ENCODE measurements around the gene NF1.

The NF1 gene

DNA sequence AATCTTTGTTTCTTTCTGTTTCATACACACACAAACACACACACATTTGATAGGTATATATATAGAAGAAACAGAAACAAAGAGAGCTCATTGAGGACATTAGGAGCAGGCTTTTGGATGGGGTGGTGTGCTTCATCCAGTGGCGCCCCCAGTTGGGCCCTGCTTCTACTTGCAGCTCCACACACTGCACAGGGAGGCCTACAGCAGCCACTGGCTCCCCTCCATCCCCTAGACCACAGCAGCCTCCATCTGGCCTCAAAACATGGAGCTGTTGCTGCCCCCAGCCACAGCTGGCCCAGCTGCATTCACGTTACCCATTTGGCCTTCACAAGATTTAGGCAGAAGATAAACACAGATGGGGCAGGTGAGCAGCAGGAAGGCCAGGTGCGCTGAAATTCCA is 33.1 kb upstream of the NF1 start:
- no peak overlapping the region for H2BK15ac ChIP-seq (ENCODE audit: low read length)
- H3K14ac ChIP-seq (ENCODE audit: low read length): no peak overlapping the region
- H3K4me3 ChIP-seq (ENCODE audit: low read length in 2 of 2): no peak overlapping the region
- H3K23ac ChIP-seq (ENCODE audit: low read depth, low read length, poor library complexity): no peak overlapping the region
- no peak overlapping the region for H3K4me2 ChIP-seq (ENCODE audit: insufficient read depth, low read length, poor library complexity, severe bottlenecking)
- H3K4ac ChIP-seq (ENCODE audit: low read length): no peak overlapping the region
- H4K91ac ChIP-seq (ENCODE audit: low read depth, low read length, poor library complexity): no peak overlapping the region
- peaks cover 0 to 14% (median 0%) of the 10 kb centered on the region in 3 experiments for H3K27me3 ChIP-seq (ENCODE audit: control insufficient read depth in 3 of 3, insufficient read depth in 3 of 3, low read depth in 1 of 3, low read length in 3 of 3)
- H2BK5ac ChIP-seq (ENCODE audit: low read length): no peak overlapping the region
- no peaks in the 10 kb centered on the region for H3K4me1 ChIP-seq (ENCODE audit: control insufficient read depth in 2 of 2, insufficient read depth in 1 of 2, low read depth in 1 of 2, low read length in 2 of 2)
- H3K27ac ChIP-seq (replicated peaks; ENCODE audit: low read length): no peak overlapping the region
- no peak overlapping the region for H2AK5ac ChIP-seq (ENCODE audit: low read depth, low read length)
- no peak overlapping the region for H2AFZ ChIP-seq (ENCODE audit: low read length)
- no peak overlapping the region for H4K8ac ChIP-seq (ENCODE audit: low read depth, low read length)
- no peak overlapping the region for H3K18ac ChIP-seq (ENCODE audit: low read length)
- no CpG with 5 or more reads among the region's 3 CpGs for WGBS, 2 donors (ENCODE audit: extremely low coverage in 2 of 2, insufficient read length in 2 of 2, insufficient replicate concordance in 1 of 2)
- no peak overlapping the region for H2BK12ac ChIP-seq (ENCODE audit: low read length)
- no peak overlapping the region for H3K9ac ChIP-seq (ENCODE audit: low read depth, low read length, poor library complexity)
- H3K79me1 ChIP-seq (ENCODE audit: low read depth, low read length): no peaks in the 10 kb centered on the region
- no peaks in the 10 kb centered on the region for H3K9me3 ChIP-seq (replicated peaks in 1 of 2; ENCODE audit: control insufficient read depth in 2 of 2, insufficient read depth in 1 of 2, low read depth in 1 of 2, low read length in 2 of 2)
- DNase-seq (ENCODE audit: low spot score): no peak
- no peaks in the 10 kb centered on the region for H3K36me3 ChIP-seq (replicated peaks in 1 of 2; ENCODE audit: control insufficient read depth in 2 of 2, insufficient read depth in 2 of 2, low read length in 2 of 2)
- H2BK120ac ChIP-seq (ENCODE audit: low read depth, low read length): no peak overlapping the region

DNA sequence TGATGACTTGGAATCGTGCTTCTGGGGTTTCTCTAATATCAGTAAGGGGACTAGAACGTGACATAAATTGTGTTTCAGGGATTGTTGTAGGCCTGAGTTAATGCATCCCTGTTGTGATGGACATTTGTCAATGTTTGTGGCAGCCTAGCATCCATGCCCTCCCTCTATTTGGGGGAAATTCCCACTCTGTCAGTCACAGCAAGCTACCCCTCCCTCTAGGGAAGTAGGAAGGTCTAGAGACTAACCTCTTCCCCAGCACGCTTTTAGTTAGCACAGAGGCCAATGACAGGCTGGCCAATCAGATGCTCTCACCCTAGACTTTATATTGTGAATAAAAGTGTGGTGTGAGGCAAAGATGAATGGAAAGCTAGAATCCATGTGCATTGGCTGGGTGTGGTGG is 32.4 kb upstream of the NF1 start:
- Histone ChIP-seq H3K27ac (replicated peaks; ENCODE audit: low read length) (no peak overlapping the region), H3K14ac (ENCODE audit: low read length) (no peak overlapping the region), H3K4me1 (ENCODE audit: control insufficient read depth in 2 of 2, insufficient read depth in 1 of 2, low read depth in 1 of 2, low read length in 2 of 2) (no peaks in the 10 kb centered on the region), H3K9ac (ENCODE audit: low read depth, low read length, poor library complexity) (no peak overlapping the region), H3K4me2 (ENCODE audit: insufficient read depth, low read length, poor library complexity, severe bottlenecking) (no peak overlapping the region), H3K9me3 (replicated peaks in 1 of 2; ENCODE audit: control insufficient read depth in 2 of 2, insufficient read depth in 1 of 2, low read depth in 1 of 2, low read length in 2 of 2) (no peaks in the 10 kb centered on the region), H3K18ac (ENCODE audit: low read length) (no peak overlapping the region), H2BK120ac (ENCODE audit: low read depth, low read length) (no peak overlapping the region), H4K8ac (ENCODE audit: low read depth, low read length) (no peak overlapping the region), H4K91ac (ENCODE audit: low read depth, low read length, poor library complexity) (no peak overlapping the region), H2BK15ac (ENCODE audit: low read length) (no peak overlapping the region), H2BK5ac (ENCODE audit: low read length) (no peak overlapping the region), H3K4me3 (ENCODE audit: low read length in 2 of 2) (no peak overlapping the region), H2AK5ac (ENCODE audit: low read depth, low read length) (no peak overlapping the region), H3K79me1 (ENCODE audit: low read depth, low read length) (no peaks in the 10 kb centered on the region), H3K4ac (ENCODE audit: low read length) (no peak overlapping the region), H3K36me3 (replicated peaks in 1 of 2; ENCODE audit: control insufficient read depth in 2 of 2, insufficient read depth in 2 of 2, low read length in 2 of 2) (no peaks in the 10 kb centered on the region), H3K23ac (ENCODE audit: low read depth, low read length, poor library complexity) (no peak overlapping the region), H2BK12ac (ENCODE audit: low read length) (no peak overlapping the region), H2AFZ (ENCODE audit: low read length) (no peak overlapping the region), H3K27me3 (ENCODE audit: control insufficient read depth in 3 of 3, insufficient read depth in 3 of 3, low read depth in 1 of 3, low read length in 3 of 3) (peaks cover 0 to 14% (median 0%) of the 10 kb centered on the region in 3 experiments)
- no CpG with 5 or more reads among the region's 3 CpGs for WGBS, 2 donors (ENCODE audit: extremely low coverage in 2 of 2, insufficient read length in 2 of 2, insufficient replicate concordance in 1 of 2)
- DNase-seq (ENCODE audit: low spot score): no peak

DNA sequence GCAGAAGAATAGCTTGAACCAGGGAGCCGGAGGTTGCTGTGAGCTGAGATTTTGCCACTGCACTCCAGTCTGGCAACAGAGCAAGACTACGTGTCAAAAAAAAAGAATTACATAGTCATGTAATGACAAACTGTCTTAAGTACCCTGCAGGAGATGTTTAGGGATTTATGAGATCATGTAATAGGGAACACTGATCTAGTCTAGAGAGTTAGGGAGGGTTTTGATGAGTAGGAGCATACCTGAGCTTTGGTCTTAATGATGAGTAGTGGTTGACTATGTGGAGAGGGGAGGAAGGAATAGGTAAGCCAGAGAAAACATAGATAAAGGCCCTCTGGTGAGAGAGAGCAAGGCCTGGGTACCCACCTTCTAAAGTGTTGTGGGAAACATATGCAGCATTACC is 30.1 kb upstream of the NF1 start:
- H3K18ac ChIP-seq (ENCODE audit: low read length): no peak overlapping the region
- H2BK120ac ChIP-seq (ENCODE audit: low read depth, low read length): no peak overlapping the region
- no peak overlapping the region for H2BK12ac ChIP-seq (ENCODE audit: low read length)
- no peaks in the 10 kb centered on the region for H3K9me3 ChIP-seq (replicated peaks in 1 of 2; ENCODE audit: control insufficient read depth in 2 of 2, insufficient read depth in 1 of 2, low read depth in 1 of 2, low read length in 2 of 2)
- H3K79me1 ChIP-seq (ENCODE audit: low read depth, low read length): no peaks in the 10 kb centered on the region
- H3K4me2 ChIP-seq (ENCODE audit: insufficient read depth, low read length, poor library complexity, severe bottlenecking): no peak overlapping the region
- no peak overlapping the region for H3K9ac ChIP-seq (ENCODE audit: low read depth, low read length, poor library complexity)
- H4K8ac ChIP-seq (ENCODE audit: low read depth, low read length): no peak overlapping the region
- H3K14ac ChIP-seq (ENCODE audit: low read length): no peak overlapping the region
- H3K4me3 ChIP-seq (ENCODE audit: low read length in 2 of 2): no peak overlapping the region
- H3K27me3 ChIP-seq (ENCODE audit: control insufficient read depth in 3 of 3, insufficient read depth in 3 of 3, low read depth in 1 of 3, low read length in 3 of 3): peaks cover 0 to 5% (median 0%) of the 10 kb centered on the region in 3 experiments
- H2AK5ac ChIP-seq (ENCODE audit: low read depth, low read length): no peak overlapping the region
- H3K27ac ChIP-seq (replicated peaks; ENCODE audit: low read length): no peak overlapping the region
- H3K4ac ChIP-seq (ENCODE audit: low read length): no peak overlapping the region
- no peak overlapping the region for H2BK5ac ChIP-seq (ENCODE audit: low read length)
- WGBS, 2 donors (ENCODE audit: extremely low coverage in 2 of 2, insufficient read length in 2 of 2, insufficient replicate concordance in 1 of 2): no CpG with 5 or more reads among the region's 2 CpGs
- no peak overlapping the region for H2BK15ac ChIP-seq (ENCODE audit: low read length)
- H3K4me1 ChIP-seq (ENCODE audit: control insufficient read depth in 2 of 2, insufficient read depth in 1 of 2, low read depth in 1 of 2, low read length in 2 of 2): no peaks in the 10 kb centered on the region
- H4K91ac ChIP-seq (ENCODE audit: low read depth, low read length, poor library complexity): no peak overlapping the region
- no peak for DNase-seq (ENCODE audit: low spot score)
- no peaks in the 10 kb centered on the region for H3K36me3 ChIP-seq (replicated peaks in 1 of 2; ENCODE audit: control insufficient read depth in 2 of 2, insufficient read depth in 2 of 2, low read length in 2 of 2)
- no peak overlapping the region for H2AFZ ChIP-seq (ENCODE audit: low read length)
- H3K23ac ChIP-seq (ENCODE audit: low read depth, low read length, poor library complexity): no peak overlapping the region

DNA sequence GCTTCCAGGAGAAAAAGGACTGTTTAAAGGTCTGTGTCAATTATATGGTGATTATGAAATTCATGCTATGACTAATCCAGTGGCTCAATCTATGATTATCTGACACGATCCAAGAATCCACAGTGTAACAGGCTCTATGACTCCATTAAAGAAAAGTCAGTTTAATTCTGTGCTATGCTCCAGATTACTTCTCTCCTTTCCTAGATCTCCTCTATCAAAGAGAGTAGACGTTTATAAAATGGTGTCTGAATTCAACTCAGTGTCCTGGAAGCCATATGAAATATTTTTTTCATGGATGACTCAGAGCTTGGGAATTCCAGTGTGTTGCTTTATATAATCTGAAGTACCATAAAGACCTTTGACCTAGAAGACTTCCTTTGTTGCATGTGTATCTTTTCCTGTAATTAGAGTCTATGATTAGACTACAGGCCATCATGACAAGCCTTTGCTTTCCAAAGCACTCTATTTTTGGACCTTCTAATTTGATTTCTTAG is 27.0 kb upstream of the NF1 start:
- Histone ChIP-seq H3K27me3 (ENCODE audit: control insufficient read depth in 3 of 3, insufficient read depth in 3 of 3, low read depth in 1 of 3, low read length in 3 of 3) (peaks cover 0 to 5% (median 0%) of the 10 kb centered on the region in 3 experiments), H3K27ac (replicated peaks; ENCODE audit: low read length) (no peak overlapping the region), H2AFZ (ENCODE audit: low read length) (no peak overlapping the region), H3K9ac (ENCODE audit: low read depth, low read length, poor library complexity) (no peak overlapping the region), H3K18ac (ENCODE audit: low read length) (no peak overlapping the region), H2BK5ac (ENCODE audit: low read length) (no peak overlapping the region), H3K79me1 (ENCODE audit: low read depth, low read length) (no peaks in the 10 kb centered on the region), H3K4me3 (ENCODE audit: low read length in 2 of 2) (no peak overlapping the region), H3K4me2 (ENCODE audit: insufficient read depth, low read length, poor library complexity, severe bottlenecking) (no peak overlapping the region), H2BK12ac (ENCODE audit: low read length) (no peak overlapping the region), H3K14ac (ENCODE audit: low read length) (no peak overlapping the region), H2AK5ac (ENCODE audit: low read depth, low read length) (no peak overlapping the region), H3K23ac (ENCODE audit: low read depth, low read length, poor library complexity) (no peak overlapping the region), H4K91ac (ENCODE audit: low read depth, low read length, poor library complexity) (no peak overlapping the region), H2BK15ac (ENCODE audit: low read length) (no peak overlapping the region), H3K4ac (ENCODE audit: low read length) (no peak overlapping the region), H3K36me3 (replicated peaks in 1 of 2; ENCODE audit: control insufficient read depth in 2 of 2, insufficient read depth in 2 of 2, low read length in 2 of 2) (no peaks in the 10 kb centered on the region), H3K9me3 (replicated peaks in 1 of 2; ENCODE audit: control insufficient read depth in 2 of 2, insufficient read depth in 1 of 2, low read depth in 1 of 2, low read length in 2 of 2) (no peaks in the 10 kb centered on the region), H2BK120ac (ENCODE audit: low read depth, low read length) (no peak overlapping the region), H4K8ac (ENCODE audit: low read depth, low read length) (no peak overlapping the region), H3K4me1 (ENCODE audit: control insufficient read depth in 2 of 2, insufficient read depth in 1 of 2, low read depth in 1 of 2, low read length in 2 of 2) (peaks cover 3 to 7% of the 10 kb centered on the region in 2 donors)
- no CpG with 5 or more reads among the region's 2 CpGs for WGBS, 2 donors (ENCODE audit: extremely low coverage in 2 of 2, insufficient read length in 2 of 2, insufficient replicate concordance in 1 of 2)
- no peak for DNase-seq (ENCODE audit: low spot score)
